ENCODE results near the gene SERPINA12.

- TF ChIP-seq CTCF (IDR thresholded peaks at IDR 0.05; ENCODE audit: low read depth, low read length, poor library complexity, severe bottlenecking) (no peak), EZH2phosphoT487 (IDR thresholded peaks at IDR 0.05; ENCODE audit: borderline replicate concordance, low read length) (no peak)
Measured at GRCh38 chr14:94531187-94531586, 21.9 kb upstream of the SERPINA12 start.
